Nephron progenitor cell (in vitro differentiated cells): ENCODE measurements around the gene SYT13.

Source experiments
- DNase-seq: peaks from one replicate; pipeline ENCODE4 v3.0.0; 2021
- H3K27ac Mint-ChIP-seq: 2 replicates; pipeline ENCODE4 v1.8.0; 2021; ENCODE audit warnings: mild to moderate bottlenecking, moderate library complexity, mixed read lengths
- H3K27me3 Mint-ChIP-seq: 2 replicates; pipeline ENCODE4 v1.8.0; 2021; ENCODE audit warnings: mild to moderate bottlenecking, low read depth, mixed read lengths; ENCODE audit not compliant: poor library complexity
- H3K36me3 Mint-ChIP-seq: 2 replicates; pipeline ENCODE4 v1.8.0; 2021; ENCODE audit warnings: low read depth, mixed read lengths
- H3K4me1 Mint-ChIP-seq: 2 replicates; pipeline ENCODE4 v1.8.0; 2021; ENCODE audit warnings: mixed read lengths
- H3K4me3 Mint-ChIP-seq: 2 replicates; pipeline ENCODE4 v1.8.0; 2021; ENCODE audit warnings: mild to moderate bottlenecking, moderate library complexity, mixed read lengths
- H3K9me3 Mint-ChIP-seq: 2 replicates; pipeline ENCODE4 v1.8.0; 2021; ENCODE audit warnings: mild to moderate bottlenecking, moderate library complexity, mixed read lengths
- TF ChIP-seq, protein P1 (sequence below): fragments of 200-600 bp; sonication (generic); IDR thresholded peaks from 2 replicates; pipeline ENCODE4 v1.5.0; 2021; ENCODE audit warnings: antibody characterized with exemption

The SYT13 gene

DNA sequence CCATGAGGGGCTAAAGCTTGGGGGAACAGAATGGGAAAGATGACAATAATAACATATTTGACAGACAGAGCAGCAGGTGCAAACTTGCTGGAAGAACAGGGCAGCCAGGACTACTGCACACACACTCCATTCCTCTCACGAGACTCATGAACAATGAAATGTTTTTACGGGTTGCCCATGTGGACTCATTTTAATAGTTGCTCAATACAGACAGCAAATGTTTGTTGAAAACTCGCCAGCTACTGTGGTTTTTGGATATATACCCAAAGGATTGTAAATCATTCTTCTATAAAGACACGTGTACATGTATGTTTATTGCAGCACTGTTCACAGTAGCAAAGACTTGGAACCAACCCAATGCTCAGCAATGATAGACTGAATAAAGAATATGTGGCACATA is 10.3 kb downstream of the SYT13 start:
- peaks cover 7% of the 10 kb centered on the region for H3K36me3 Mint-ChIP-seq
- peaks cover 19% of the 10 kb centered on the region for H3K9me3 Mint-ChIP-seq
- no peak overlapping the region for H3K27ac Mint-ChIP-seq
- no peak overlapping the region for H3K4me3 Mint-ChIP-seq
- TF ChIP-seq, protein P1, sequence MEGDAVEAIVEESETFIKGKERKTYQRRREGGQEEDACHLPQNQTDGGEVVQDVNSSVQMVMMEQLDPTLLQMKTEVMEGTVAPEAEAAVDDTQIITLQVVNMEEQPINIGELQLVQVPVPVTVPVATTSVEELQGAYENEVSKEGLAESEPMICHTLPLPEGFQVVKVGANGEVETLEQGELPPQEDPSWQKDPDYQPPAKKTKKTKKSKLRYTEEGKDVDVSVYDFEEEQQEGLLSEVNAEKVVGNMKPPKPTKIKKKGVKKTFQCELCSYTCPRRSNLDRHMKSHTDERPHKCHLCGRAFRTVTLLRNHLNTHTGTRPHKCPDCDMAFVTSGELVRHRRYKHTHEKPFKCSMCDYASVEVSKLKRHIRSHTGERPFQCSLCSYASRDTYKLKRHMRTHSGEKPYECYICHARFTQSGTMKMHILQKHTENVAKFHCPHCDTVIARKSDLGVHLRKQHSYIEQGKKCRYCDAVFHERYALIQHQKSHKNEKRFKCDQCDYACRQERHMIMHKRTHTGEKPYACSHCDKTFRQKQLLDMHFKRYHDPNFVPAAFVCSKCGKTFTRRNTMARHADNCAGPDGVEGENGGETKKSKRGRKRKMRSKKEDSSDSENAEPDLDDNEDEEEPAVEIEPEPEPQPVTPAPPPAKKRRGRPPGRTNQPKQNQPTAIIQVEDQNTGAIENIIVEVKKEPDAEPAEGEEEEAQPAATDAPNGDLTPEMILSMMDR: no peak
- peaks cover 51% of the 10 kb centered on the region for H3K27me3 Mint-ChIP-seq
- H3K4me1 Mint-ChIP-seq: peaks cover 11% of the 10 kb centered on the region
- DNase-seq: no peak

DNA sequence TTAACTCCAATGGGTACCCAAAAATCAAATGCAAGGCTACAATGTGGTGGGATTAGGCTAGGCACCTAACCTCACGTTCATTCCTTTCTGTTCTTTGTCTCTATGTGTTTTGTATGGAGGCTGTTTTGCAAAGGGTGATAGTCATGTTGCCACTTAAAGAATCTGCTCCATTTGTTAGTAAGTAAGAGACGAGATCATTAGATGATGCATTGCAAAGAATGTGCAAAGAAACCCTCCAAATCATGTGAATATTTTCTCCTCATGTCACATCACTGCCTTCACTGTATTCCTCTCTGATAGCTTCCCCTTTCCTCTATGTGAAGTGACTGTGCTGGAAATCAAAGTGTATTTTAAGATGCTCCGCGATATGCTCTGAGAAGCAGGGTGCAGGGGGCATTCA is 11.9 kb downstream of the SYT13 start:
- TF ChIP-seq, protein P1: no peak
- H3K9me3 Mint-ChIP-seq: peaks cover 4% of the 10 kb centered on the region
- no peak for DNase-seq
- H3K27ac Mint-ChIP-seq: no peak overlapping the region
- peaks cover 65% of the 10 kb centered on the region for H3K27me3 Mint-ChIP-seq
- H3K4me3 Mint-ChIP-seq: no peak overlapping the region
- H3K4me1 Mint-ChIP-seq: no peaks in the 10 kb centered on the region
- H3K36me3 Mint-ChIP-seq: no peaks in the 10 kb centered on the region

DNA sequence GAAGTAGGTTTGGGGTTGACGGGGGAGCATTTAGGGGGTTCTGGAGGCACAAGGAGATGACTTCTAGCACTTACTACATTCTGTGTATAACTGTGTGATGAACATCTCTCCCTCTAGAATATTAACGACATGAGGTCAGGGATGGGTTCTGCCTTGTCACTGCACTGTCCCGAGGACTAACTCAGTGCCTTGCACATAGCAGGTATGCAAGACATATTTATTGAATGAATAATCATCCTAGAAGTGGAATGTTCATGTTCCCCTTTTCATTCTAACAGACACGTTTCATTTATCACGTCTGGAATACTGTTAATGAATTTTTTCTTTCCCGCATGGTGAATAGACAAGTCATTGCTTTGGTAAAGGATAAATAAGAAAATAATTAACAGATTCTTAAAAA is 12.6 kb downstream of the SYT13 start:
- TF ChIP-seq, protein P1: no peak
- Mint-ChIP-seq H3K4me3 (no peak overlapping the region), H3K9me3 (peaks cover 2% of the 10 kb centered on the region), H3K27me3 (peaks cover 68% of the 10 kb centered on the region), H3K27ac (no peak overlapping the region), H3K4me1 (no peaks in the 10 kb centered on the region), H3K36me3 (no peaks in the 10 kb centered on the region)
- DNase-seq: no peak

DNA sequence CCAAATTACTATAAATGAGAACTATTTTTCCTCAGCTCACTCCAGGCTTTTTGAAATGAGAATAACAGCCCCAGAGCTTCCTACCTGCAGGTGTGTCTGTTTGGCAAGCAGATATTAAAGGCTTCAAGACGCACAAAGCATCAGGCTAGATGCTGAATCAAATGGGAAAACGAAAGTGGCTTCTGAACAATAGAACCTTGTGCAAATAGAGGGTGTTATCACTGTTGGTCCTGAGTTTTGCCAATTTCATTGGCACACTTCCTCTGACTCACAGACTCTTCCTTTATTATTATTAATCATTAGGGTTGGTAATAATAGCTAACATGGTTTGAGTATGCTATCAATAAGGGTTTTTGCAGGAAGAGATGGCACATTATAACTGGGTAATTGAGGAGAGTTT is 13.4 kb downstream of the SYT13 start:
- TF ChIP-seq, protein P1: no peak
- Mint-ChIP-seq H3K9me3 (no peaks in the 10 kb centered on the region), H3K4me3 (no peak overlapping the region), H3K27ac (no peak overlapping the region), H3K27me3 (peaks cover 74% of the 10 kb centered on the region), H3K4me1 (no peaks in the 10 kb centered on the region), H3K36me3 (no peaks in the 10 kb centered on the region)
- DNase-seq: no peak

DNA sequence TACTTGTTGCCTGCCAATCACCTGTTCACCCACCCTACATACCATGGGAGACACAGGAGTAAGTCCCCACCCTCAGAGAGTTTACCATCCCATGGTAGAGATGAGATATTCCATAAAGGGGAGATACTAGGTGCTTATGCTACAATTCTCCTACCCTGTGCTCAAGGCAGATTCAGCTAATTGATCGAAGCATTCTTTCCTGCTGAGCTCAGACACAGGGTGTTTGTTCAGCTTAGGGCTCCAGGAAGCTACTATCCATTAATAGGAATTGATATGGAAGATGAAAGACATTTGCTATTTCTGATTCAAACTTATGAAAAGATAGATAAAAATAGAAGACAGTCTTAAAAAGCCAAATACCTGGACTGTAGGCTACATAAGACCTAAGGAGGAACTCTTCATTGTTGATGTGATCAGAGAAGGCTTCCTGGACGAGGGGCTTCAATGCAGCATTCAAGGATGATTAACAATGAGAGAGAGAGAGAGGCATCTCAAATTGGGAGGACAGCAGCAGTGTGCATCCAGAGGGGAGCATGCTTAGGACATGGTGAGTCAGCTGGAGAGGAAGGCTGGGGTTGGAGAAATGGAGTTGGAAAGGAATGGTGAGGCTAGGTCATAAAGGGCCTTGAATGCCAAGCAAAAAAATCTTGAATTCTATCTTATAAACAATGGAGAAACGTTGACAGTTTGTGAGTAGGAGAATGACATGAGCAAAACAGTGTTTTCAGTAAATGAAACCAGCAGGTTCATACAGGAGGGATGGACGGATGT is 15.0 kb downstream of the SYT13 start:
- no peak for DNase-seq
- Mint-ChIP-seq H3K9me3 (no peaks in the 10 kb centered on the region), H3K4me3 (no peak overlapping the region), H3K27me3 (peaks cover 67% of the 10 kb centered on the region), H3K36me3 (no peaks in the 10 kb centered on the region), H3K4me1 (no peaks in the 10 kb centered on the region), H3K27ac (no peak overlapping the region)
- TF ChIP-seq, protein P1: no peak

DNA sequence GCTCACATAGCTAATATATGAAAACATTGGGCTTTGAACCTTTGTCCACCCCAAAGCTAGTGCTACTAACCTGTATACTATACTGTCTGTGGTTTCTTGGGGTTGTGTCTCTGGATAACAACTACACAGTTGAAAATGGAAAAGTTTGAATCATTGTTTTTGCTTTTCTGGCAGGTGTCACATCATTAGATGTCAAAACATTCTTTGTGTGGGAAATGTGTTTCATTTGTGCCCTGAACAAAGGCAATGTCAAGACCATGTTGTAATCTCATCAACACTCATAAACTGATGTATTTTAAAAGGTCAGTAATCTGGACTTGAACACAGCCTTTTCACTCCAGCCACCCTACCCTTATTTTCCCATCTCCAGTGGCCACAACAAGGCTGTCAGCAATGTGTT is 16.5 kb downstream of the SYT13 start:
- Mint-ChIP-seq H3K36me3 (no peaks in the 10 kb centered on the region), H3K4me1 (no peaks in the 10 kb centered on the region), H3K27me3 (peaks cover 61% of the 10 kb centered on the region), H3K4me3 (no peak overlapping the region), H3K9me3 (no peaks in the 10 kb centered on the region), H3K27ac (no peak overlapping the region)
- TF ChIP-seq, protein P1: no peak
- DNase-seq: no peak
